ENCODE results near the gene SMIM24.

- TF ChIP-seq EZH2 (IDR thresholded peaks at IDR 0.05; ENCODE audit: borderline replicate concordance, insufficient read depth, low read depth, low read length, poor library complexity, severe bottlenecking) (no peak), CTCF (IDR thresholded peaks at IDR 0.05) (no peak)
Observed at GRCh38 chr19:3496392-3497273, 16.3 kb upstream of the SMIM24 start.

All from B cell (primary cell).